ENCODE measurements around the gene CARM1.

CARM1 gene

DNA sequence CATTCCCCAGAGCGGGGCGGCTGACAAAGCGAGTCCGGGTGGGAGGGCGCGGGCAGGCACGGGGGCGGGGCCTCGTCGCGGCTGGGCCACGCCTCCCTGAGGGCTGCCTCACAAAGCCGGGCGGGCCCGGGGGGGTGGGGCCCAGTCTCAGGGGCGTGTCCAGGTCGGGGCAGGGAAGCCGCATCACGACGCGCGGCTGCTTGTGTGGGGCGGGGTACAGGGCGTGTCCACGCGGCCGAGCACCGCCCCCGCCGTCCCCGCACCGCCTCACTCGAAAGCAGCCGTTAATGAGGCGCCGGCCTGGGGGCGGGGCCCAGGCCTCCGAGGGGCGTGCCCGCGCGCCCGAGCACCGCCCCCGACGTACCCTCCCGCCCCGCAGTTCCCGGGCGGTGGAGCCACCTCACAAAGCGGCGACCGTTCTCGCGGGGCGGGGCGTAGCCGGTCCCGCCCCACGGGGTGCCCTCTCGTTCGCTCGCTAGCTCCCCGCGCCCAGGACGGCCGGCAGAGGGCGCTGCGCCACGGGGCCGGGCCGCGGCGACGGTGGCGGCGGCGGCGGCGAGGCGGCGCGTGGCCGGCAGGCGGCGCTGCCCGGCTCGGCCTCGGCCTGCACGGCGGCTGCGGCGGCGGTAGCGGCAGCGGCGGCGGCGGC, at the start of gene CARM1:
Gene CARM1, plus strand, starts transcription at position 599 of the 649 bp plus-strand sequence. CDS start 150 bp downstream, outside the sequence.
- TF ChIP-seq, protein P1, sequence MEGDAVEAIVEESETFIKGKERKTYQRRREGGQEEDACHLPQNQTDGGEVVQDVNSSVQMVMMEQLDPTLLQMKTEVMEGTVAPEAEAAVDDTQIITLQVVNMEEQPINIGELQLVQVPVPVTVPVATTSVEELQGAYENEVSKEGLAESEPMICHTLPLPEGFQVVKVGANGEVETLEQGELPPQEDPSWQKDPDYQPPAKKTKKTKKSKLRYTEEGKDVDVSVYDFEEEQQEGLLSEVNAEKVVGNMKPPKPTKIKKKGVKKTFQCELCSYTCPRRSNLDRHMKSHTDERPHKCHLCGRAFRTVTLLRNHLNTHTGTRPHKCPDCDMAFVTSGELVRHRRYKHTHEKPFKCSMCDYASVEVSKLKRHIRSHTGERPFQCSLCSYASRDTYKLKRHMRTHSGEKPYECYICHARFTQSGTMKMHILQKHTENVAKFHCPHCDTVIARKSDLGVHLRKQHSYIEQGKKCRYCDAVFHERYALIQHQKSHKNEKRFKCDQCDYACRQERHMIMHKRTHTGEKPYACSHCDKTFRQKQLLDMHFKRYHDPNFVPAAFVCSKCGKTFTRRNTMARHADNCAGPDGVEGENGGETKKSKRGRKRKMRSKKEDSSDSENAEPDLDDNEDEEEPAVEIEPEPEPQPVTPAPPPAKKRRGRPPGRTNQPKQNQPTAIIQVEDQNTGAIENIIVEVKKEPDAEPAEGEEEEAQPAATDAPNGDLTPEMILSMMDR (IDR thresholded peaks at IDR 0.05; ENCODE audit: insufficient read depth, low read length, missing control alignments), result peak; percentile 81
- peak within 1 kb of the TSS; percentile 78 for H3K4me3 ChIP-seq (ENCODE audit: low read depth, low read length)
- peak; percentile 76 for DNase-seq (ENCODE audit: low read depth, low spot score)
- ChIA-PET CTCF (interaction anchor here (0.5 to 21.0 kb wide), 32 partner anchors 8 to 176 kb away, joined by 3 to 559 read pairs (median 4); partner anchors contain the start of genes C19orf38, DNM2, QTRT1 and TMED1), POLR2A (interaction anchor here (0.6 to 1.5 kb wide), 4 partner anchors 14 to 203 kb away, joined by 3 to 4 read pairs (median 3); partner anchors contain the start of gene TMED1)

DNA sequence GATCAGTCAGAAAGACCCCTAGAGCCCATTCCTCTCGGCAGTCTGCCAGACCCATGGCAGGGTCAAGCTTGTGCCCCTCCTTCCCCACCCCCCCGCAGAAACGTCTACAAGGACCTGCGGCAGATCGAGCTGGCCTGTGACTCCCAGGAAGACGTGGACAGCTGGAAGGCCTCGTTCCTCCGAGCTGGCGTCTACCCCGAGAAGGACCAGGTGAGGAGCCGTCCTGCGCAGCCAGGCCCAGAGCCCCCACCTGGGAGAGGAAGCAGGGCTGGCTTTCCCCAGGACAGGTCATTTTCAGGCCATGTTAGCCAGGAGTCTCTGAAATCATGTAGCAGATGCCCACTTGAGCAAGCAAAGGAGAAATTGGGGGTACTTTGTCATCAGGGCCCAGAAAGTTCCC, 47.7 kb upstream of the CARM1 start:
- CTCF ChIA-PET, result interaction anchor here (1.2 to 3.0 kb wide), 3 partner anchors 10 to 106 kb away, joined by 3 to 14 read pairs (median 6); partner anchors contain the start of gene DNM2
- TF ChIP-seq, protein P1 (IDR thresholded peaks at IDR 0.05; ENCODE audit: insufficient read depth, low read length, missing control alignments), result no peak
- H3K4me3 ChIP-seq (ENCODE audit: low read depth, low read length), result no peak overlapping the region
- DNase-seq (ENCODE audit: low read depth, low spot score), result no peak
- POLR2A ChIA-PET, result interaction anchor here (1.2 kb wide), 1 partner anchor 12 kb away, joined by 5 read pairs; the partner anchor contains the start of gene TMED1

DNA sequence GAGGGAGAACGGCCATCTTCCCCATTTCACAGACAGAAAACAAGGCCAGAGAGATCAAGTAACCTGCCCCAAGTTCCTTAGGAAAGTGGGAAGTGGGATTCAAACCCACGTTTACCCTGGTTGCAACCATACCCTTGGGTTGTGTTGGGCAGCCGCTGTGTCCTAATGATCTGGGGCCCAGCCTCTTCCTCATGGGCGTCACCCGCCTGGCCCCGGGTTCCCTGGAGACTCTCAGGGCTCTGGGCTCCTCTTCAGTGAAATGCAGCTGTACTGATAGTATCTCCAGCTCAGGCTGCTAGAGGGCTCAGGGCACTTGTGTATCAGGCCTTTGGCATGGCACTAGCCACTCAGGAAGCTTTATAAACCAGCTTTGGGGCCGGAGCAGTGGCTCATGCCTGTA, 45.1 kb upstream of the CARM1 start:
- DNase-seq (ENCODE audit: low read depth, low spot score), result no peak
- TF ChIP-seq, protein P1 (IDR thresholded peaks at IDR 0.05; ENCODE audit: insufficient read depth, low read length, missing control alignments), result no peak
- H3K4me3 ChIP-seq (ENCODE audit: low read depth, low read length), result no peak overlapping the region
- ChIA-PET POLR2A (interaction anchor here (1.3 kb wide), 1 partner anchor 10 kb away, joined by 4 read pairs; the partner anchor contains the start of gene TMED1), CTCF (interaction anchor here (1.4 kb wide), 1 partner anchor 10 kb away, joined by 5 read pairs; the partner anchor contains the start of gene TMED1)

DNA sequence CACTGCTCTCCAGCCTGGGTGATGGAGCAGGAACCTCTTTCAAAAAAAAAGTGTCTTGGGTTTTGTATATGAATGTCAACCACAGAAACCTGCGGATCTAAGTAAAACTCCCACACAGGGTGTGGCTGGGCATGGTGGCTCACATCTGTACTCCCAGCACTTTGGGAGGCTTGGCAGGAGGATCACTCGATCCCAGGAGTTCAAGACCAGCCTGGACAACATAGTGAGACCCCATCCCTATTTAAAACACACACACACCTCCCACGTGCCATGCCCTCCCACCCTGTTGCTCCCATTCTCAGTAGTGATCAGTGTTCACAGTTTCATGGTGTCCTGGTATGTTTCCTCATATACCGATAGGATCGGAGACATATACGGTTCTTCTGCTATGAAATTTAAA, 44.5 kb upstream of the CARM1 start:
- POLR2A ChIA-PET, result interaction anchor here (0.7 to 1.3 kb wide), 2 partner anchors 9 kb away, joined by 4 read pairs; partner anchors contain the start of gene TMED1
- H3K4me3 ChIP-seq (ENCODE audit: low read depth, low read length), result no peak overlapping the region
- no peak for DNase-seq (ENCODE audit: low read depth, low spot score)
- TF ChIP-seq, protein P1 (IDR thresholded peaks at IDR 0.05; ENCODE audit: insufficient read depth, low read length, missing control alignments), result no peak
- CTCF ChIA-PET, result interaction anchor here (1.4 to 3.0 kb wide), 2 partner anchors 9 to 38 kb away, joined by 5 to 16 read pairs; partner anchors contain the start of gene TMED1

DNA sequence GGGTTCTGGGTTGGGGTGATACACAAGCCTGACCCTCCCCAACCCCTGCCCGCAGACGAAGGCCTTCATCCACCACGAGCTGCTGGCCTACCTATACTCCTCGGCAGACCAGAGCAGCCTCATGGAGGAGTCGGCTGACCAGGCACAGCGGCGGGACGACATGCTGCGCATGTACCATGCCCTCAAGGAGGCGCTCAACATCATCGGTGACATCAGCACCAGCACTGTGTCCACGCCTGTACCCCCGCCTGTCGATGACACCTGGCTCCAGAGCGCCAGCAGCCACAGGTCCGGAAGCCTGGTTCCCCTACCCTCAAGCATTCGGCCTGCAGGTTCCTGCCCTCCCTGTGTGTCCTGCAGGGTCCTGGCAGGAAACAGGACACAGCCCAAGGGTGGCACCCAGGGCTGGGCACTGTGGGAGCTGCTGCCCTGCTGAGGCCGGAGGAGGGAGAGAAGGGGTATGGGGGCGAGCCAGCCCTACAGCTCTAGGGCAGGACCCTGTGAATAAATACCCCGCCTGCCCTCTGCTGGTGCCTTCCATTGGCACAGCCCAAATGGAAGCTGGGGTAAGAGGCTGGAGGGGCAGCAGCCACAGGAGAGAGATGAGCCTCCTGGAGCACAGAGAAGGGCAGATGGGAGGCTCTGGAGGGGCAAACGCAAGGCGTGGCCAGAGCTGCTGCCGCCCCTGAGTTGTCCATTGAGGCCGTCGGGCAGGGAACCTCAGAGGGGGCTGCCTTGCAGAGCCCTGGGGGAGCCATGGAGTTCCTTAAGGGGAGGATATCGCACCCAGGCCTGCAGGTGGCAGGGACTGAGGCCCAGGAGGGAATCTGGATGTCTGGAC, 42.2 kb upstream of the CARM1 start:
- no peak overlapping the region for H3K4me3 ChIP-seq (ENCODE audit: low read depth, low read length)
- TF ChIP-seq, protein P1 (IDR thresholded peaks at IDR 0.05; ENCODE audit: insufficient read depth, low read length, missing control alignments), result no peak
- CTCF ChIA-PET, result interaction anchor here (0.9 to 3.0 kb wide), 4 partner anchors 26 to 130 kb away, joined by 3 to 16 read pairs (median 4); partner anchors contain the start of gene CARM1
- DNase-seq (ENCODE audit: low read depth, low spot score), result no peak
- POLR2A ChIA-PET, result no interaction called here
